IPS-11a (cell line): Measurements from ENCODE around the gene WFDC2.

ENCODE experiments used
- H3K4me3 ChIP-seq: one replicate; pipeline ENCODE4 v1.5.1; 2013; ENCODE audit warnings: low read depth, low read length, control low read depth

Gene WFDC2

GRCh38 chr20:45469336-45470261 is at the start of gene WFDC2:
TSS of gene WFDC2 (plus strand) at chr20:45469753. CDS start at chr20:45469782, 29 bp downstream.
- H3K4me3 ChIP-seq, result peak within 1 kb of the TSS; percentile 72

GRCh38 chr20:45420125-45420524 is 49.4 kb upstream of the WFDC2 start:
- no peak overlapping the region for H3K4me3 ChIP-seq

GRCh38 chr20:45423700-45424099 is 45.9 kb upstream of the WFDC2 start:
- no peak overlapping the region for H3K4me3 ChIP-seq

- H3K4me3 ChIP-seq, result no peak overlapping the region
Measured at GRCh38 chr20:45425561-45425960, 44.0 kb upstream of the WFDC2 start.

- no peak overlapping the region for H3K4me3 ChIP-seq
Measured at GRCh38 chr20:45426320-45427016, 43.1 kb upstream of the WFDC2 start.

- no peak overlapping the region for H3K4me3 ChIP-seq
Measured at GRCh38 chr20:45427236-45428149, 42.1 kb upstream of the WFDC2 start.

GRCh38 chr20:45429618-45430017 is 39.9 kb upstream of the WFDC2 start:
- H3K4me3 ChIP-seq, result no peak overlapping the region

- H3K4me3 ChIP-seq, result no peak overlapping the region
Measured at GRCh38 chr20:45432294-45432693, 37.3 kb upstream of the WFDC2 start.

- no peak overlapping the region for H3K4me3 ChIP-seq
Measured at GRCh38 chr20:45433316-45433715, 36.2 kb upstream of the WFDC2 start.

GRCh38 chr20:45433976-45434375 is 35.6 kb upstream of the WFDC2 start:
- H3K4me3 ChIP-seq, result no peak overlapping the region

GRCh38 chr20:45436732-45437485 is 32.6 kb upstream of the WFDC2 start:
- H3K4me3 ChIP-seq, result peak overlapping the region; percentile 55

GRCh38 chr20:45440424-45440823 is 29.1 kb upstream of the WFDC2 start:
- H3K4me3 ChIP-seq, result no peak overlapping the region

GRCh38 chr20:45440891-45441685 is 28.5 kb upstream of the WFDC2 start:
- no peak overlapping the region for H3K4me3 ChIP-seq

GRCh38 chr20:45441746-45442145 is 27.8 kb upstream of the WFDC2 start:
- no peak overlapping the region for H3K4me3 ChIP-seq

- H3K4me3 ChIP-seq, result no peak overlapping the region
Measured at GRCh38 chr20:45444050-45444449, 25.5 kb upstream of the WFDC2 start.

- no peak overlapping the region for H3K4me3 ChIP-seq
Measured at GRCh38 chr20:45445805-45446562, 23.6 kb upstream of the WFDC2 start.

GRCh38 chr20:45448270-45448669 is 21.3 kb upstream of the WFDC2 start:
- no peak overlapping the region for H3K4me3 ChIP-seq

- no peak overlapping the region for H3K4me3 ChIP-seq
Measured at GRCh38 chr20:45449528-45449927, 20.0 kb upstream of the WFDC2 start.
